Activated CD8-positive, alpha-beta memory T cell treated with anti-CD3 and anti-CD28 coated beads for 36 hours (primary cell): ENCODE results near the gene EFHD1. TPM values are rescaled to one million over a fixed set of nuclear protein-coding genes. Genes with fewer than 3 reads are reported as not detected.

Experiments used
- CTCF ChIA-PET: fragments of 350-600 bp; sonication (Branson Sonifier 250); formaldehyde crosslinking; loops from one replicate; lab custom pipeline; 2021; ENCODE audit warnings: antibody characterized with exemption; lab: Charles Lee
- POLR2A ChIA-PET: fragments of 350-600 bp; sonication (Branson Sonifier 250); formaldehyde crosslinking; loops from one replicate; lab custom pipeline; 2021; ENCODE audit warnings: antibody characterized with exemption; lab: Charles Lee
- total RNA-seq, 2 experiments: library from RNA; stranded (reverse); gene quantifications; one replicate each; pipeline ENCODE4 v1.2.3, GENCODE V29; 2021

EFHD1 gene
- total RNA-seq, result under 1 TPM; 0.17 to 0.51 TPM

- ChIA-PET CTCF (interaction anchor here (1.1 to 1.3 kb wide), 2 partner anchors 9 to 28 kb away, joined by 3 read pairs; no protein-coding TSS in a partner anchor), POLR2A (no interaction called here)
Measured at GRCh38 chr2:232633413-232634205, at the start of gene EFHD1. TSS of gene EFHD1 (plus strand) at chr2:232633604. CDS start at chr2:232633705, 101 bp downstream.

GRCh38 chr2:232584238-232584637, 49.2 kb upstream of the EFHD1 start:
- POLR2A ChIA-PET, result no interaction called here
- CTCF ChIA-PET, result interaction anchor here (1.2 kb wide), 1 partner anchor 9 kb away, joined by 4 read pairs; no protein-coding TSS in a partner anchor

GRCh38 chr2:232586943-232587505, 46.4 kb upstream of the EFHD1 start:
- POLR2A ChIA-PET, result no interaction called here
- CTCF ChIA-PET, result no interaction called here

GRCh38 chr2:232587512-232587911, 45.9 kb upstream of the EFHD1 start:
- ChIA-PET POLR2A (no interaction called here), CTCF (no interaction called here)

GRCh38 chr2:232588031-232588430, 45.4 kb upstream of the EFHD1 start:
- POLR2A ChIA-PET, result no interaction called here
- CTCF ChIA-PET, result no interaction called here

DNA sequence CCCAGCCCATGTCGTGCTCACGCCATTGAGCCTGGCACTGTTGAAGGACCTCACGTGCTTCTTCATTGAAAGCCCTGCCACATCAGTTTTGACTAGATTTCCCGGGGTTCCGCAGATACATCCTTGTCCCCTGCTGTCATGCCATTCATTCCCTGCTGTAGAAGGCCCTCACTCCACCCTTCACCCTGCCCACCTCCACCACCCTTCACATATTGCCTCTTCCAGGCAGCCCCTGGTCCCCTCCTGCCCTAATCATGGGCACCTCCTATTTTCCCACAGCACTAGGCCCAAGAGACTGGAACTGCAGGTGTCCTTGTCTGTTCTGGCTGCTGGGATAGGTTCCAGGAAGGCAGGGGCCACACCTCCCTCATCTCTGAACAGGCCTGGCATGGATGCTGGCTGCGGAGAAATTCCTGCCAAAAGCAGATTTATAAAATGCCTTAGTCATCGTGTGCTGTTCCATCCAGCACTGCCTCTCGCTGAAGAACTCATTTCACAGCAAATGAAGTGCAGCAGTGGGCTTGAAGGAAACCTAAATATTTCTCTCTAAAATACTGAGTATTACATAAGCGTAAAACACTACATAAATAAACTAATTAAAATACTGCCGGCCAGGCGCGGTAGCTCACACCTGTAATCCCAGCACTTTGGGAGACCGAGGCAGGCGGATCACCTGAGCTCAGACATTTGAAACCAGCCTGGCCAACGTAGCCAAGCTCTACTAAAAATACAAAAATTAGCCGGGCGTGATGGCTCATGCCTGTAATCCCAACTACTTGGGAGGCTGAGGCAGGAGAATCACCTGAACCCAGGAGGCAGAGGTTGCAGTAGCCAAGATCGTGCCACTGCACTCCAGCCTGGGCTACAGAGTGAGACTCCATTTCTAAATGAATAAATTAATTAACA, 44.5 kb upstream of the EFHD1 start:
- CTCF ChIA-PET, result no interaction called here
- POLR2A ChIA-PET, result no interaction called here

DNA sequence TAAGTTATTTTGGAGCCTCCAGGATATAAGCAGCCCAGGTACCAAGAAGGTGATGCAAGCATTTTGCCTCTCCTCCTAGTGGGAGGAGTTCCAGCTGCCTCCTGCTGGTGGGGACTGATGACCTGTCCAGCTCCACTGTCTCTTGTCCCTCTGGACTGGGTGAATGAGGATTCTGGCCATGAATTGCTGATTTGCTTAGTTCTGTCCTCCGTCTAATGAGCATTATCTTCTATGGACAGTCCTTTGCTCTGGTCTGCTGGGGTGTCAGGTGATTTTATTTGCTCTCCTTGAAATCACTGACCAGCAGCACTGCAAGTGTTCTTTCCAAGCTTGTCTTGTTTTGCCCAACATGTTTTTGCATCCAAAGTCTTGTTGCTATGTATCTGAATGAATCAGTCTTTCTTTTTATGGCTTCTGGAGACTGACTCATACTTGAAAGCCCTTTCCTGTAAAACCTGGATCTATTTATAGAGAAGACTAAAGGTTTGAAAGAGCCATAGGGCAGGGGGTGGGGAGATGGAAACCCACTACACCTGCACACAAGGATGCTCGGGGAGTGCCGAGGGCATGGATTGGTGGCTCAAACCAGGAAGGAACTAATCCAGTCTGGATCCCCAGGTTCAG, 40.5 kb upstream of the EFHD1 start:
- ChIA-PET POLR2A (no interaction called here), CTCF (interaction anchor here (0.6 kb wide), 1 partner anchor 57 kb away, joined by 3 read pairs; no protein-coding TSS in a partner anchor)

DNA sequence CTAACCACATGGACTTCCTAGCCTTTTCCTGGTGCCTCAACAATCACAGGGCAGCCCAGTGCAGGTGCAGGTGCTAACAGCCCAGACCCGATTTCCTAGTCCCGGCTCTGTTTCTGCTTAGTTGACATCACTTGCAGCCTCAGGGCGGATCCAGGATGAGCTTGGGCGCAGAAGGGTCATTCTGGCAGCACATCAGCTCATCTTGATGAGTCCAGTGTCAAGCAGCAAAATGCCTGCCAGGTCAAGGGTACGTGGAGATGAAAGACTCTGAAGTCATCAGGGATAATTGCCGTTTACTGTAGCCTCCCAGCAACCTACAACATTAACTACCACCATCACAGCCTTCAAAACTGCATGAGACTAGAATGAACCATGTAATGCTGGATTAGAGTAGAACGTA, 39.4 kb upstream of the EFHD1 start:
- CTCF ChIA-PET, result no interaction called here
- POLR2A ChIA-PET, result no interaction called here

GRCh38 chr2:232597362-232598079, 35.9 kb upstream of the EFHD1 start:
- ChIA-PET CTCF (no interaction called here), POLR2A (no interaction called here)

DNA sequence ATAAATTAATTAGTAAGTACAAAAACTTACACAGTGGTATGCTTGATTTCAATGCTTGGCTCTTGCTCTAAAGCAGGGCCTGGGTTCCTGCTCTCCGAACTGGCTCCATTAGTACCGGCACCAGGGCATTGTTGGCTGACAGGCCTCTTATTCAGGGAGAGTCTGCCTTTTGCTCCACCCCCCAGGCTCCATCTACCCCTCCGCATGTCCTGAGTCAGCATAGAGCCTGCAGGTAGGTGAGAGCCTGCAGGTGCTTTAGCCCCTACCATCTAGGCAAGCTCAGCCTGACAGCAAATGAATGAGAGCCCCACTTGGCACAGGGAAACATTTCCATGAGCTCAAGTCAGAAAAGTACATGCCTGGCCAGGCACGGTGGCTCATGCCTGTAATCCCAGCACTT, 35.1 kb upstream of the EFHD1 start:
- ChIA-PET POLR2A (no interaction called here), CTCF (no interaction called here)

GRCh38 chr2:232600053-232600773, 33.2 kb upstream of the EFHD1 start:
- CTCF ChIA-PET, result no interaction called here
- POLR2A ChIA-PET, result no interaction called here

DNA sequence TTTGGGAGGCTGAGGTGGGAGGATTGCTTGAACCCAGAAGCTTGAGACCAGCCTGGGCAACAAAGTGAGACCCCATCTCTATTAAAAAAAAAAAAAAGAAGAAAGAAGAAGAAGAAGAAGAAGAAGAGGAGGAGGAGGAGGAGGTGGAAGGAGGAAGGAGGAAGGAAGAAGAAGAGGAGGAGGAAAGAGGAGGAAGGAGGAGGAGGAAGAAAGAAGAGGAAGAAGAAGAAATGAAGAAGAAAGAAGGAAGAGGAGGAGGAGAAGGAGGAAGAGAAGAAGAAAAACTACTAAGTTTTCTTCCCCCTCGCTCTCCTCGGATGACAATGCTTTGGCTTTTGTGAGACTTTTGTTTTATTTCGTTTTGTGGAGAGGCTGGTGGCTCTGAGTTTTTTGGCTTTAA, 30.1 kb upstream of the EFHD1 start:
- POLR2A ChIA-PET, result no interaction called here
- CTCF ChIA-PET, result interaction anchor here (1.2 kb wide), 1 partner anchor 24 kb away, joined by 3 read pairs; no protein-coding TSS in a partner anchor

DNA sequence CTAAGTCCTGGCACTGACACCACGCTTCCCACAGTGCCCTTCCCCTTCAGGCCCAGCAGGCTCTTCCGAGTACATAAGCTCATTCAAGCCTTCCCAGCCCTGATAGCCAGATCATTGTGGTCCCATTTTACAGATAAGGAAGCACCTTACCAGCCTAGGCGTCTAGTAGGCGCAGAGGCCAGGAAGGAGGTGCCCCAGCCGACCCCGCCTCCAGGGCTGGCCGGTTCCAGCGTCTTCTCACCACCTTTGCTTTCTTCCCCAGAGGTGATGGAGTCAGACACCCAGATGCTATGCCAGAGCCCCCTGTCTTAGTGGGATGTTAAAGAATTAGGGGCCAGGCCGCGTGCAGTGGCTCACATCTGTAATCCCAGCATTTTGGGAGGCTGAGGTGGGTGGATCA, 28.9 kb upstream of the EFHD1 start:
- POLR2A ChIA-PET, result no interaction called here
- CTCF ChIA-PET, result interaction anchor here (0.7 to 1.7 kb wide), 3 partner anchors 22 to 450 kb away, joined by 3 read pairs; partner anchors contain the start of gene EFHD1

DNA sequence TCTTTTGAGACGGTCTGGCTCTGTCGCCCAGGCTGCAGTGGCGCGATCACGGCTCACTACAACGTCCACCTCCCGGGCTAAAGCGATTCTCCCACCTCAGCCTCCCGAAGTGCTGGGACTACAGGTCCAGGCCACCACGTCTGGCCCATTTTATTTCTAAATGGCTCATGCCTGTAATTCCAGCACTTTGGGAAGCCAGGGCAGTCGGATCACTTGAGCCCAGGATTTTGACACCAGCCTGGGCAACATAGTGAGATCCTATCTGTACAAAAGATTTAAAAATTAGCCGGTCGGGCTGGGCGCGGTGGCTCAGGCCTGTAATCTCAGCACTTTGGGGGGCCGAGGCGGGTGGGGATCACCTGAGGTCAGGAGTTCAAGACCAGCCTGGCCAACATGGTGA, 26.4 kb upstream of the EFHD1 start:
- CTCF ChIA-PET, result interaction anchor here (0.7 kb wide), 2 partner anchors 9 to 53 kb away, joined by 4 to 6 read pairs; no protein-coding TSS in a partner anchor
- POLR2A ChIA-PET, result no interaction called here

GRCh38 chr2:232609607-232610006, 23.8 kb upstream of the EFHD1 start:
- ChIA-PET POLR2A (no interaction called here), CTCF (no interaction called here)

DNA sequence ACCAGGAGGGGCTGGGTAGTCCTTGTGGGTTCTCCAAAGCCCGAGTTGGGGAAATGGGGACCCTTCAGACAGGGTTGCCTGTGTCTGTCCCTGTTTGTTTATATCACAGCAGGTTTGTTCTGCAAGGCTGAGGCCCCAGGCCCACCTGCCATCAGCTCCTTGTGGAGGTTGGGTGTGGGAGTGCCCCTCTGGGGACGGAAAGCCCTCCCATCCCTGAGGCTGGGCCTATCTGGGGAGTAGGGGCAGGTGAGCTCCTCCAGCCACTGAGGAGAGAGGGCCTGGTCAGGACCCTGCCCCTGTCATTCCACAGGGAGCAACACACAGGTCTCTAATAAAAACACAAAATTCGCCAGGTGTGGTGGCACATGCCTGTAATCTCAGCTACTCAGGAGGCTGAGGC, 23.3 kb upstream of the EFHD1 start:
- CTCF ChIA-PET, result no interaction called here
- POLR2A ChIA-PET, result no interaction called here

DNA sequence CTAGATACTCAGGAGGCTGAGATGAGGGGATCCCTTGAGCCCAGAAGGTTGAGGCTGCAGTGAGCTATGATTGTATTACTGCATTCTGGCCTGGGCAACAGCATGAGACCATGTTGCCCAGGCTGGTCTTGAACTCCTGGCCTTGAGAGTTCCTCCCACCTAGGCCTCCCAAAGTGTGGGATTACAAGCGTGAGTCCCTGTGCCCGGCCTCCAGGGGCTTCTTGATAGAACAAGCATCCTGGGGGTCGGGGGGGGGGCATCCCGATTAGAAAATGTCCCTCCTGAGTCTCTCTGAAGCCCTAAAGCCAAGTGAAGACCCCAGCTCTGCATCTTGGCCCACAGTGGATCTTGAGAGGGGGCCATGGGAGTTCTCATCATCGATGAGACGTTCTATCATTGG, 22.3 kb upstream of the EFHD1 start:
- POLR2A ChIA-PET, result no interaction called here
- CTCF ChIA-PET, result interaction anchor here (0.6 to 2.0 kb wide), 4 partner anchors 9 to 39 kb away, joined by 3 to 7 read pairs (median 4); no protein-coding TSS in a partner anchor
